ENCODE measurements around the gene TIMD4. TPM values are rescaled to one million over a fixed set of nuclear protein-coding genes. Genes with fewer than 3 reads are reported as not detected.

TIMD4 gene
- total RNA-seq, 2 donors from 2014 or later = 7.6 TPM; not detected in 1

- Histone ChIP-seq H3K27ac (no peak overlapping the region), H3K9me3 (no peaks in the 10 kb centered on the region), H3K27me3 (replicated peaks; ENCODE audit: insufficient read depth) (no peaks in the 10 kb centered on the region), H3K36me3 (no peaks in the 10 kb centered on the region), H3K4me3 (no peak overlapping the region), H3K4me1 (ENCODE audit: control insufficient read depth in 1 of 2, low read depth in 2 of 2) (no peaks in the 10 kb centered on the region)
- DNase-seq (ENCODE audit: low spot score) (no peak), ATAC-seq (ENCODE audit: insufficient number of reproducible peaks, low FRiP score, low read depth) (no peak)
- no peak for TF ChIP-seq CTCF (IDR thresholded peaks at IDR 0.05)
Observed at GRCh38 chr5:156888520-156888919, 74.5 kb downstream of the TIMD4 start.

- no peak for DNase-seq (ENCODE audit: low spot score)
- Histone ChIP-seq H3K4me1 (ENCODE audit: control insufficient read depth in 1 of 2, low read depth in 2 of 2) (no peaks in the 10 kb centered on the region), H3K4me3 (no peak overlapping the region), H3K36me3 (no peaks in the 10 kb centered on the region), H3K9me3 (no peaks in the 10 kb centered on the region), H3K27me3 (replicated peaks; ENCODE audit: insufficient read depth) (no peaks in the 10 kb centered on the region), H3K27ac (no peak overlapping the region)
- no peak for ATAC-seq (ENCODE audit: insufficient number of reproducible peaks, low FRiP score, low read depth)
- TF ChIP-seq CTCF (IDR thresholded peaks at IDR 0.05) = no peak
Observed at GRCh38 chr5:156883316-156883875, 79.6 kb downstream of the TIMD4 start.

- no peak for ATAC-seq (ENCODE audit: insufficient number of reproducible peaks, low FRiP score, low read depth)
- H3K4me1 ChIP-seq (ENCODE audit: control insufficient read depth in 1 of 2, low read depth in 2 of 2) = no peaks in the 10 kb centered on the region
- no peaks in the 10 kb centered on the region for H3K9me3 ChIP-seq
- TF ChIP-seq CTCF (IDR thresholded peaks at IDR 0.05) = no peak
- no peak for DNase-seq (ENCODE audit: low spot score)
- H3K27me3 ChIP-seq (replicated peaks; ENCODE audit: insufficient read depth) = no peaks in the 10 kb centered on the region
- no peaks in the 10 kb centered on the region for H3K36me3 ChIP-seq
- no peak overlapping the region for H3K27ac ChIP-seq
- no peak overlapping the region for H3K4me3 ChIP-seq
Observed at GRCh38 chr5:156879665-156880285, 83.3 kb downstream of the TIMD4 start.

- no peaks in the 10 kb centered on the region for H3K27me3 ChIP-seq (replicated peaks; ENCODE audit: insufficient read depth)
- ATAC-seq (ENCODE audit: insufficient number of reproducible peaks, low FRiP score, low read depth) (no peak), DNase-seq (ENCODE audit: low spot score) (no peak)
- H3K4me3 ChIP-seq = no peak overlapping the region
- no peaks in the 10 kb centered on the region for H3K9me3 ChIP-seq
- H3K27ac ChIP-seq = no peak overlapping the region
- no peaks in the 10 kb centered on the region for H3K4me1 ChIP-seq (ENCODE audit: control insufficient read depth in 1 of 2, low read depth in 2 of 2)
- H3K36me3 ChIP-seq = no peaks in the 10 kb centered on the region
- no peak for TF ChIP-seq CTCF (IDR thresholded peaks at IDR 0.05)
Observed at GRCh38 chr5:156871212-156871611, 91.8 kb downstream of the TIMD4 start.

GRCh38 chr5:156870498-156870839, 92.6 kb downstream of the TIMD4 start:
- Histone ChIP-seq H3K9me3 (no peaks in the 10 kb centered on the region), H3K4me3 (no peak overlapping the region), H3K27me3 (replicated peaks; ENCODE audit: insufficient read depth) (no peaks in the 10 kb centered on the region), H3K36me3 (no peaks in the 10 kb centered on the region), H3K4me1 (ENCODE audit: control insufficient read depth in 1 of 2, low read depth in 2 of 2) (no peaks in the 10 kb centered on the region), H3K27ac (no peak overlapping the region)
- ATAC-seq (ENCODE audit: insufficient number of reproducible peaks, low FRiP score, low read depth) = no peak
- TF ChIP-seq CTCF (IDR thresholded peaks at IDR 0.05) = no peak
- DNase-seq (ENCODE audit: low spot score) = no peak

Other genes starting within 250 kb of the TIMD4 start
- gene PPP1R2B, start 112.9 kb downstream of the TIMD4 start, total RNA-seq = not detected
- 1 to 10 TPM; 2.0 to 6.9 TPM for gene HAVCR1, start 95.9 kb upstream of the TIMD4 start, total RNA-seq
- gene HAVCR2, start 145.8 kb upstream of the TIMD4 start, total RNA-seq = 10 to 100 TPM; 16.8 to 38.0 TPM
- gene MED7, start 179.6 kb upstream of the TIMD4 start, total RNA-seq = 1 to 10 TPM; 5.1 to 8.1 TPM
- not detected for gene GARIN3, start 203.0 kb upstream of the TIMD4 start, total RNA-seq
- gene ITK, start 217.6 kb upstream of the TIMD4 start, total RNA-seq = 1 to 10 TPM; 3.4 to 8.2 TPM

All from thoracic aorta (tissue), 2 donors.